Spleen (tissue), 7 donors: ENCODE data around the gene GLRX.

Source experiments
- POLR2AphosphoS5 ChIP-seq, 3 donors: sonication (generic); formaldehyde crosslinking; IDR thresholded peaks; one replicate each; pipeline ENCODE4 v1.5.1; 2017; ENCODE audit warnings: antibody characterized with exemption in 3 of 3
- TF ChIP-seq, protein P1 (sequence below), 11 experiments: fragments of 200-600 bp in 7 of 11; fragments of 450-650 bp in 4 of 11; sonication (generic) in 4 of 11; IDR thresholded peaks in 8 of 11; conservative IDR thresholded peaks in 3 of 11; 1 replicate in 7 of 11; 2 replicates in 4 of 11; pipeline versions ENCODE4 v1.4.0 to v1.8.0; 2016 to 2021; ENCODE audit warnings: antibody characterized with exemption in 11 of 11, inconsistent platforms in 4 of 11, mild to moderate bottlenecking in 1 of 11
- donor health status: DM: no; HTN: no; CAD: no; lungs with moderate emphysema.
- donor health status: DM: no; HTN: no; CAD: no.
- donor health status: DM: no; HTN: no; CAD: no.

DNA sequence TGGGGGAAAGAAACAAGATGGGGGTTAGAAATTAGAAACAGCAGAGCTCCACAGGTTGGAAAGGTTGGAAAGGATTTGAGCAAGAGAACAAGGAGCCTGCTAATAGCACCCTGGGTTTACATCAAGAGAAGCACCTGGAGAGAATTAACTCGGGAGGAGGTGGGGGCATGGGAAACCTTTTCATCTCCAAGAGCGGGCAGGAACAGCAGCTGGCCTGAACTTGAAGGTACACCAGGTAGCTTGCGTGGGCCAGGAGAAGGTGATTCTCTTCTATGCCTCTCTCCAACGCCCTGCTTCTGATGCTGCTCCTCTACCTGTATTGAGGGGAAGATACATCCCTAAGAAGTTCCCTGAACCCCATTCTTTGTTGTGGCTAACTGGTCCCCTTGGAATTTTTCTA lies 37.1 kb upstream of the GLRX start:
- TF ChIP-seq, protein P1, sequence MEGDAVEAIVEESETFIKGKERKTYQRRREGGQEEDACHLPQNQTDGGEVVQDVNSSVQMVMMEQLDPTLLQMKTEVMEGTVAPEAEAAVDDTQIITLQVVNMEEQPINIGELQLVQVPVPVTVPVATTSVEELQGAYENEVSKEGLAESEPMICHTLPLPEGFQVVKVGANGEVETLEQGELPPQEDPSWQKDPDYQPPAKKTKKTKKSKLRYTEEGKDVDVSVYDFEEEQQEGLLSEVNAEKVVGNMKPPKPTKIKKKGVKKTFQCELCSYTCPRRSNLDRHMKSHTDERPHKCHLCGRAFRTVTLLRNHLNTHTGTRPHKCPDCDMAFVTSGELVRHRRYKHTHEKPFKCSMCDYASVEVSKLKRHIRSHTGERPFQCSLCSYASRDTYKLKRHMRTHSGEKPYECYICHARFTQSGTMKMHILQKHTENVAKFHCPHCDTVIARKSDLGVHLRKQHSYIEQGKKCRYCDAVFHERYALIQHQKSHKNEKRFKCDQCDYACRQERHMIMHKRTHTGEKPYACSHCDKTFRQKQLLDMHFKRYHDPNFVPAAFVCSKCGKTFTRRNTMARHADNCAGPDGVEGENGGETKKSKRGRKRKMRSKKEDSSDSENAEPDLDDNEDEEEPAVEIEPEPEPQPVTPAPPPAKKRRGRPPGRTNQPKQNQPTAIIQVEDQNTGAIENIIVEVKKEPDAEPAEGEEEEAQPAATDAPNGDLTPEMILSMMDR (IDR thresholded peaks at IDR 0.05 in 8 of 11, conservative IDR thresholded peaks at IDR 0.05 in 3 of 11): no peak
- TF ChIP-seq POLR2AphosphoS5 (IDR thresholded peaks at IDR 0.05): no peak
